SU-DHL-6 (cell line): ENCODE measurements around the gene CNTNAP5.

Source experiments
- CTCF ChIP-seq: fragments of 200-600 bp; sonication (generic); IDR thresholded peaks from one replicate; pipeline ENCODE4 v1.5.1; 2017; ENCODE audit warnings: antibody characterized with exemption, mild to moderate bottlenecking, low read length, moderate library complexity; ENCODE audit not compliant: insufficient read depth, poor library complexity, severe bottlenecking
- EZH2phosphoT487 ChIP-seq: fragments of 200-600 bp; sonication (generic), shearing (Covaris generic); conservative IDR thresholded peaks from 2 replicates; pipeline ENCODE4 v1.6.1; 2018; ENCODE audit warnings: mild to moderate bottlenecking, antibody characterized with exemption, low read length, moderate library complexity, mixed read lengths

GRCh38 chr2:124046332-124046731, 21.2 kb downstream of the CNTNAP5 start:
- no peak for TF ChIP-seq CTCF
- no peak for TF ChIP-seq EZH2phosphoT487
